ENCODE data around the gene KIN.
"Not testable (repeated sequence)": the region's sequence is repeated elsewhere in the genome, so short reads cannot be mapped to it uniquely, and the experiment has no call there.

KIN gene

DNA sequence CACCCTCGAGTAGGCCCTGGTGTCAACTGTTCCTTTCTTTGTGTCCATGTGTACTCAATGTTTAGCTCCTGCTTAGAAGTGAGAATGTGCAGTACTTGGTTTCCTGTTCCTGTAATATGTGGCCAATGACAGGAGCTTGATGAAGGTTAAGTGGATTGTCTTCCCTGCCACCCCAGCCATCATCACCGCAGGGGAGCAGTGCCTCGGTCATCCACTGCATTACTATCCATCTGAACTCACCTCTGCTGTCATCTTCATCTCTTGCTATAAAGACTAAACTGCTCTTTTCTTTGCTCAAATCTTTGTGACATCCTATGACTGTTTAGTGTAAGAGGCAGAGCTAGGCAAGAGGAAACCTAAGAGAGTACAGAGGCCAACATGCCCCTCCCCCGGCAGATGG, 69.1 kb downstream of the KIN start:
- DNase-seq = no peak

DNA sequence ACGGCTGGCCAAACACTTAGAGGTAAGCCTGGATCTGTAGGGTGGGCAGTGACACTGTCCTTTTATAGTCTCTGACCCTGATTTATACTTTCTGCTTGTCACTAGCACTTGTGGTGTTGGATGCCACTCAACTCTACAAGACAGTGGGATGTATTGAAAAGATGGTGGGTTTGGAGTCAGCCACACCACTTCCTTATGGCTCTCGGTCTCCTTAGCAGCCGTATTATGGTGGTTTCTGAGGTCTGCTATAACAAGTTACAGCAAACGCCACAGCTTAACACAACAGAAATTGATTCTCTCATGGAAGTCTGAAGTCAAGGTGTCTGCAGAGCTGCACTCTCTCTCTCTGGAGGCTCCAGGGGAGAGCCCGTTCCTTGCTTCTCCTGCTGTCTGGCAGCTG, 70.0 kb downstream of the KIN start:
- no peak for DNase-seq

DNA sequence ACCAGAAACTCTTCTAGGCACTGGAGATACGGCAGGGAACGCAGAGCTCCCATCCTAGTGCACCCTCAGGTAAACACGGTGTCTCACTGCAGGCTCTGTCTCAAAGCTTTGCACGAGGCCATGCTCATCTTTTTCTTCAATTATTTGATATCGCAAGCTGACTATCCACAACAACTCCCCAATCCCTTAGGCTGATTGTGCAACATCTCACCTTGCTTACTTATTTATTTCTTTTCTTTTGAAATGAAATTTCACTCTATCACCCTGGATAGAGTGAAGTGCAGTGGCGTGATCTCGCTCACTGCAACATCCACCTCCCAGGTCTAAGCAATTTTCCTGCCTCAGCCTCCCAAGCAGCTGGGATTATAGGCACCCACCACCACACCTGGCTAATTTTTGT, 72.3 kb downstream of the KIN start:
- no peak for DNase-seq

DNA sequence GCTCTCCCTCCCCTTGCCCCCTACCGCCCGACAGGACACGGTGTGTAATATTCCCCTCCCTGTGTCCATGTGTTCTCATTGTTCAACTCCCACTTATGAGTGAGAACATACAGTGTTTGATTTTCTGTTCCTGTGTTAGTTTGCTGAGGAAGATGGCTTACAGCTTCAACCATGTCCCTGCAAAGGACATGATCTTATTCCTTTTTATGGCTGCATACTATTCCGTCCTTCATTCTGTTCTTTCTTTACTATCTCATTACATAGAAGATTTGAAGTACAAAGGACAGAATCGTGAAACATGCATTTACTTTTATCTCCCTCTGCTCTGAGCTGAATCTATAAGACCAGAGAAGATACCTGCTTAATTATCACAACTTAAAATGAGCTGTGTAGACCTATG, 76.7 kb downstream of the KIN start:
- DNase-seq = not testable (repeated sequence)

DNA sequence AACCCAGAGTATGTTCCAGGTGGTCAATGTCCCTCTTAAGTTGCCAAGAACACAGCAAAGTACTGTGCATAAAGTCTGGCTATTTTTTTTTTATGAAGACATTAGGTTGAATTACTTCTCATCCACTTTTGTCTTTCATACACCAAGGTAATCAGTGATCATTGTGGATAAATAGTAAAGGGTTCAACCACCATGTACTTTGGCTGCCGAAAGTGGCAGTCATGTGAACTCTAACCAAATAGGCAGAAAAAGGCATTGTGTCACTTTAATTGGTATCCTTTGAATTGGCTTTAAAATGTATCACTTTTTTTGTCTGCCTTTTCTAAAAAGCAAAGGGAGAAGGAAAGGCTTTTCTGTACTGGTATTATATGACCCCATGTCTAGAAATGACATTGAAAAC, 77.3 kb downstream of the KIN start:
- no peak for DNase-seq

DNA sequence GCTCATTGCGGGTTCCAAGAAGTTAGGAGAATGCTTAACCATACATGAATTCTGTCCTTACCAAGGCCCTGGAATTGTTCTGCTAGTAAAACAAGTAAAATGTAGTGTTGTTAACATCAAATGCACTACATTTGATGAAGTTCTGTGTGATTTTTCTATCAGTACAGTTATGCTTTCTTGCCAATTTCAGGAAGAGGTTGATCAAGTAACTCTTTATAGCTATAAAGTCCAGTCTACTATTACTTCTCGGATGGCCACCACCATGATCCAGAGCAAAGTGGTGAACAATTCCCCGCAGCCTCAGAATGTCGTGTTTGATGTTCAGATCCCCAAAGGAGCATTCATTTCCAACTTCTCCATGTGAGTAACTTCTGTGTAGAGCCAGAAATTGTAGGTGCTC, 79.0 kb downstream of the KIN start:
- no peak for DNase-seq

DNA sequence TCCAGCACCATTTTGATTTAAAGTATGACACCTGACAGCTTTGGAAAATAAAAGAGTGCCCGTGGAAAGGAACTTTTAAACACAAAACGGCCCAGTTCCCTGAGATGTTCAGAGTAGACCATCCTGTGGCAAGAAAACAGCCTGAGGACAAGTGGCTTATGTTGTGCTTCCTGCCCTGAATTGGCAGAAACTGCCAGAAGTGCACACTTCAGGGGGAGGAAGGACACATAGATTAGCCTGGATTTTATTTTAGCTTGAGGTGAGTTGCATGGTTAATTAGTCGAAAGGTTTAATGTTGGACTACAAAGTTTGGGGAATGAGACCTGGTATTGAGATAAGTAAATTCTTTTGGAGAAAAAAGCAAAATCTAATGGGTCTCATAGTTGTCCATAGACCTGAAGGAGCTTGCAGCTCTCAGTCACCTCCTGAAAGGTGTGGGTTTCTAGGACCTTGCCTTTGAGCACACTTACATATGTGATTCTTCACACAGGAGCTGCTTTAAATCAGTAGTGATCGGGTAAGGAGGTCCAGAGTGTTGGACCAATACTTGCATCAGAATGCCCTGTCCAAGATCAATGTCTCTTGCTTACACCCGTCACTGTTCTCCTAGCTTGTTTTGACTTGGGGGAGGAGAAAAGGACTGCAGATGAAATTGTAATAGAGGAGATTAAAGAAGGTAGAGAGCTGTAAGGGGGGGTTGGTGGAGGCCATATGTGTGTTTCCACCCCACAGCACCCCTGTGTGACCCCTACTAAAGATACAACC, 79.8 kb downstream of the KIN start:
- no peak for DNase-seq

DNA sequence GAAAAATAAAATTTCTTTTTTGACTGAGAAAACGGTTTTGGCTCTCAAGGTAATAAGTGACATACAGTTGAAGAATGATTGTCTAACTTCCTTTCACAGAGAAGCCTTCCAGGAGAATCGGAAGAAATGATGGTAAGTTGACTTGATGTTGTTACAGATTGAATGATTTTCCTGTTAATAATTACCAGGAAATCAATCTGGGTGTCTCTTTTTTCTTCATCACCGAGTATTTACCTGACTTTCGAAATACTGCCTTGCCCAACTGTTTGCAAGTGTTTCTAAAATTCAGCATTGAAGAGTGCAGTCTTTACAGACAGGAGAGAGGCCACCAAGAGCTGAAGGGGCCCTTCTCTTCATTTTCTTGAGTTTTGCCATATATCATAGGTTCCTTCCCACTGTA, 80.7 kb downstream of the KIN start:
- no peak for DNase-seq

DNA sequence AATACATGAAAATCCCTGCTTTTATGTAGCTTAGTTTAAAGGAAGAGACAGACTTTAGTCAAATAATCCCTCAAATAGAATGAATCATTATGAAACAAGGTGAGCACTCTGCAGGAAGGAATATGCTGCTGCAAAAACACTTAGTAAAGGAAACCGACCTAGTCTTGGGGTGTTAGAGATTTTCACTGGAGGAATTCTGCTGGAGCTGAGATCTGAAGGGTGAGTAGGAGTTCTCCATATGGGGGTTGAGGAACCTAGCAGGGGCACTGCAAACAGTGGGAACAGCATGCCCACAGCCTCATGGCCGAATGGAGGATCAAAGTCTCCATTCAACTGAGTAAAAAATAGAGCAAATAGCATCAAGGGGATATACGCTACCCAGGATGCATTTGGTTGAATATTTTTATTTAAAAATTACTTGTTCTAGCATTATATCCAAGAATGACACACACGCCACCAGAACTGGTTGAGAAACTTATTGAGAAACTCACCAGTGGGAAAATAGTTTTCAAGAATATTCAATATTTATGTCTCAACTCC, 81.2 kb downstream of the KIN start:
- DNase-seq = no peak

DNA sequence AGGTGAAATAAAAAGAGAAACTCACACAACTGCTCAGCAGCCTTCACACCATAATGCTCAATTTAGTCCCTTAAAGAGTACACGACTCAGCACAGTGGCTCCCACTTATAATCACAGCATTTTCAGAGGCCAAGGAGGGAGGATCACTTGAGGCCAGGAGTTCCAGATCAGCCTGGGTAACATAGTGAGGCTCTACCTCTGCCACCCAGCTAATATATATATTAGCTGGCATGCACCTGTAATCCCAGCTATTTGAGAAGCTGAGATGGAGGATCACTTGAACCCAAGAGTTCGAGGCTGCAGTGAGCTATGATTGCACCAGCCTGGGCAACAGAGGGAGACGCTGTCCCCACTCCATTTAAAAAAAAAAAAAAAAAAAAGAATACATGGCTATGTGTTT, 82.5 kb downstream of the KIN start:
- no peak for DNase-seq

DNA sequence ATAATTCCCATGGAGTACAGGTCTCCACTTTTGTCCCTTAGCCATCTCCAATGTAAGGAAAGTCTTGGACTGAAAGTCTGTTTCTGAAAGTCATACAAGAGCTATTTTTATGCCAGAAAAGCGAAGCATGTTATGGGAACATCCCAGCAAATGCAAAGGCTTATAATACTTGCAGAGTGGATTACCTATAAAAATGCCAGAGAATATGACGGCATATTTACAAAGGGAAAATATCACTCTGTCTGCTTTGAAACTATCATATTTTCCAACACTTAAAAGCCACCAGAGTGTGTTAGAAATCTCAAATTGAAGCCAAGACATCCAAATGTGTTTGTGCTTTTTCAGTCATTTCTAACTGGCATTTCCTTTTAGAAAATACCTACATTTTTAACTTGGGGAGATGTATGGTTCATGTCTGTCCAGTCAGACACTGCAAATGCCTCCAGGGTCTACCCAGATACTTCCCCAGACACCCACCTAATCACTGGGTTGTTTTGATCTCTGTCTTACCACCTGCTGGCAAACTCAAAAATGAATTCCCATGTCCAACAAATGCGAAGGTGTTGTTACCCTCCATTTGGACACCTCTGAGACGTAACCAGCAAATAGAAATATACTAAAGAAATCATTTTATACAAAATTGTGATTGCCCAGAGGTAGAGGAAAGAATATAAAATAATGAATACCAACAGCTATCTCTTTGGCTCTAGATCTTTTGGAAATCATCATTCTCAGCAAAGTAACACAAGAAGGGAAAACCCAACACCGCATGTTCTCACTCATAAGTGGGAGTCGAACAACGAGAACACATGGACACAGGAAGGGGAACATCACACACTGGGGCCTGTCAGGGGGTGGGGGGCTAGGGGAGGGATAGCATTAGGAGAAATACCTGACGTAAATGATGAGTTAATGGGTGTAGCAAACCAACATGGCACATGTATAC, 83.4 kb downstream of the KIN start:
- no peak for DNase-seq

DNA sequence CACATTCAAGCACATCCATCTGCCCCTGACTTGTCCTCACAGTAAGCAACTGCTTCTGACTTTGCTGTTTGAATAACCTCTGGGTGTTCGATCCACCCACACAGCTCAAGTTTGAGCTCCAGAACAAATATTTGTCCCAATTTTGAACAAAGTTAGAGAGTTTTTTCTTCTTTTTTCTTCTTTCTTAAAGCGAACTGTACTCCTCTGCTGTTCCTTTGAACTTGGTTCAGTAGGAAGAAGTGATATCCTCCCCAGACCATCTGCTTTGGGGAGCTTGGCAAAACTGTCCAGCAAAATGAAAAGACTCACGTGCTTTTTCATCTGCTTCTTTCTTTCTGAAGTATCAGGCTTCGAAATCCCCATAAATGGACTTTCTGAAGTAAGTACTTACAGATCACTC, 84.7 kb downstream of the KIN start, which contains the start of gene ITIH2:
ITIH2 (plus strand) TSS at position 177 of the 400 bp plus-strand sequence; CDS start at position 296, 119 bp downstream.
- DNase-seq = no peak

DNA sequence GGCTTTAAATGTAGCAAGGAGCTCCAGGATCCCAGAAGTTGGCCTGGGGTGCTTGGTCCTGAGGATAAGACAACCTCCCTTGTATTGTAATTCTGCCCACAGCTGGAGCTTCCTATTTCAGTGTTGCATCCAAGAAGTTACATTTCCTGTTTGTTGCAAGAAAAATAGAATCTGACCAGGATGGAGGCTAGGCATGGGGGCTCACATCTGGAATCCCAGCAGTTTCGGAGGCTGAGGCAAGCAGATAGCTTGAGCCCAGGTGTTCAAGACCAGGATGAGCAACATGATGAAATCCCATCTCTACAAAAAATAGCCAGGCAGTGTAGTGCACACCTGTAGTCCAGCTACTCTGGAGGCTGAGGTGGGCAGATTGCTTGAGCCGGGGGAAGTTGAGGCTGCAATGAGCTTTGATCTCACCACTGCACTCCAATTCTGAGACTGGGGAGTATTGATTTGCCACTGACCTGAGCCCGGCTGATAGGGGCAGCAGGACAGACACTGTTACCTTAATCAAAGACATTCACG, 85.4 kb downstream of the KIN start:
- no peak for DNase-seq

DNA sequence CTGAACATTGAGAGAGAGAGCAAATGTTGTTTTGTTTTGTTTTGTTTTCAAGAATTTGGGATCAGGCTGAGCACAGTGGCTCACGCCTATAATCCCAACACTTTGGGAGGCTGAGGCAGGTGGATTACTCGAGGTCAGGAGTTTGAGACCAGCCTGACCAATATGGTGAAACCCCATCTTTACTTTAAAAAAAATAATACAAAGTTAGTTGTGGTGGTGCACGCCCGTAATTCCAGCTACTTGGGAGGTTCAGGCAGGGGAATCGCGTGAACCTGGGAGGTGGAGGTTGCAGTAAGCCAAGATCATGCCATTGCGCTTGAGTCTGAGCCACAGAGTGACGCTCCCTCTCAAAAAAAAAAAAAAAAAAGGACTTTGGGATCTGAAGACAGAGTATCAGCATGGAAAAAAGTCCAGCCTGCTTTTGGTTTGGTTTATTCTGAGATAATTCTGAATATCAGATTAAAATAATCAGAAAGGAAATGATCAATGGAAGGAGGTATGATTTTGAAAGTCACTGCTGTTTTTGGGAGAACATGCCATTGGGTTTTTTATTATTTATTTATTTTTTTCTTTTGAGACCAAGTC, 86.5 kb downstream of the KIN start:
- DNase-seq = no peak

All from stimulated activated CD4-positive, alpha-beta T cell treated with anti-CD3 and anti-CD28 coated beads, Interleukin-15, amount 100 ng/mL, for 24 hours (primary cell).